ENCODE measurements around the gene CTTN.

DNA sequence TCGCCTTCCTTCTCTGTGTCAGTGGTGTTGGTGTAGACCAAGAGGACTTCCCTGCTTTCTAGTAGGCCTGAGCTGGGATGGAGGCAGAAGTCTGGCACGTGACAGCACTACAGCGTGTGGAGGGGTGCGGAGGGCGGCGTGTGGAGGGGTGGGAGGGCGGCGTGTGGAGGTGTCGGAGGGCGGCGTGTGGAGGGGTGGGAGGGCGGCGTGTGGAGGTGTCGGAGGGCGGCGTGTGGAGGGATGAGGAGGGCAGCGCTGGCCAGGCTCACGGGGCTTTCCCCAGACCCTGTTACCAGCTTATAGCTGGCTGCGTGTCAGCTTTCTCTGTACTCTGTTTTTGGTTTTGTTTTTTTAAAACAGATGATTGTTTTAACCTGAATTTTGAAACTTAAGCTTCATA lies 45.7 kb upstream of the CTTN start:
- TF ChIP-seq, protein P1, sequence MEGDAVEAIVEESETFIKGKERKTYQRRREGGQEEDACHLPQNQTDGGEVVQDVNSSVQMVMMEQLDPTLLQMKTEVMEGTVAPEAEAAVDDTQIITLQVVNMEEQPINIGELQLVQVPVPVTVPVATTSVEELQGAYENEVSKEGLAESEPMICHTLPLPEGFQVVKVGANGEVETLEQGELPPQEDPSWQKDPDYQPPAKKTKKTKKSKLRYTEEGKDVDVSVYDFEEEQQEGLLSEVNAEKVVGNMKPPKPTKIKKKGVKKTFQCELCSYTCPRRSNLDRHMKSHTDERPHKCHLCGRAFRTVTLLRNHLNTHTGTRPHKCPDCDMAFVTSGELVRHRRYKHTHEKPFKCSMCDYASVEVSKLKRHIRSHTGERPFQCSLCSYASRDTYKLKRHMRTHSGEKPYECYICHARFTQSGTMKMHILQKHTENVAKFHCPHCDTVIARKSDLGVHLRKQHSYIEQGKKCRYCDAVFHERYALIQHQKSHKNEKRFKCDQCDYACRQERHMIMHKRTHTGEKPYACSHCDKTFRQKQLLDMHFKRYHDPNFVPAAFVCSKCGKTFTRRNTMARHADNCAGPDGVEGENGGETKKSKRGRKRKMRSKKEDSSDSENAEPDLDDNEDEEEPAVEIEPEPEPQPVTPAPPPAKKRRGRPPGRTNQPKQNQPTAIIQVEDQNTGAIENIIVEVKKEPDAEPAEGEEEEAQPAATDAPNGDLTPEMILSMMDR (IDR thresholded peaks at IDR 0.05) = no peak
- TF ChIP-seq POLR2A (IDR thresholded peaks at IDR 0.05) = no peak

Measured in Peyer's patch (tissue), 4 donors.